GM12865 (cell line): ENCODE results near the gene KIF24.

Source experiments
- DNase-seq: peaks from one replicate; pipeline ENCODE4 v3.0.0; 2010; ENCODE audit warnings: low read depth
- H3K4me3 ChIP-seq: 2 replicates; pipeline ENCODE4 v1.5.1; 2011; ENCODE audit warnings: mild to moderate bottlenecking, low read depth, low read length, control low read depth
- TF ChIP-seq, protein P1 (sequence below): IDR thresholded peaks from 2 replicates; pipeline ENCODE4 v1.5.1; 2011; ENCODE audit warnings: low read length, control low read depth, low read depth, inconsistent platforms; ENCODE audit not compliant: insufficient read depth; ENCODE audit errors: missing control alignments

Gene KIF24, protein sequence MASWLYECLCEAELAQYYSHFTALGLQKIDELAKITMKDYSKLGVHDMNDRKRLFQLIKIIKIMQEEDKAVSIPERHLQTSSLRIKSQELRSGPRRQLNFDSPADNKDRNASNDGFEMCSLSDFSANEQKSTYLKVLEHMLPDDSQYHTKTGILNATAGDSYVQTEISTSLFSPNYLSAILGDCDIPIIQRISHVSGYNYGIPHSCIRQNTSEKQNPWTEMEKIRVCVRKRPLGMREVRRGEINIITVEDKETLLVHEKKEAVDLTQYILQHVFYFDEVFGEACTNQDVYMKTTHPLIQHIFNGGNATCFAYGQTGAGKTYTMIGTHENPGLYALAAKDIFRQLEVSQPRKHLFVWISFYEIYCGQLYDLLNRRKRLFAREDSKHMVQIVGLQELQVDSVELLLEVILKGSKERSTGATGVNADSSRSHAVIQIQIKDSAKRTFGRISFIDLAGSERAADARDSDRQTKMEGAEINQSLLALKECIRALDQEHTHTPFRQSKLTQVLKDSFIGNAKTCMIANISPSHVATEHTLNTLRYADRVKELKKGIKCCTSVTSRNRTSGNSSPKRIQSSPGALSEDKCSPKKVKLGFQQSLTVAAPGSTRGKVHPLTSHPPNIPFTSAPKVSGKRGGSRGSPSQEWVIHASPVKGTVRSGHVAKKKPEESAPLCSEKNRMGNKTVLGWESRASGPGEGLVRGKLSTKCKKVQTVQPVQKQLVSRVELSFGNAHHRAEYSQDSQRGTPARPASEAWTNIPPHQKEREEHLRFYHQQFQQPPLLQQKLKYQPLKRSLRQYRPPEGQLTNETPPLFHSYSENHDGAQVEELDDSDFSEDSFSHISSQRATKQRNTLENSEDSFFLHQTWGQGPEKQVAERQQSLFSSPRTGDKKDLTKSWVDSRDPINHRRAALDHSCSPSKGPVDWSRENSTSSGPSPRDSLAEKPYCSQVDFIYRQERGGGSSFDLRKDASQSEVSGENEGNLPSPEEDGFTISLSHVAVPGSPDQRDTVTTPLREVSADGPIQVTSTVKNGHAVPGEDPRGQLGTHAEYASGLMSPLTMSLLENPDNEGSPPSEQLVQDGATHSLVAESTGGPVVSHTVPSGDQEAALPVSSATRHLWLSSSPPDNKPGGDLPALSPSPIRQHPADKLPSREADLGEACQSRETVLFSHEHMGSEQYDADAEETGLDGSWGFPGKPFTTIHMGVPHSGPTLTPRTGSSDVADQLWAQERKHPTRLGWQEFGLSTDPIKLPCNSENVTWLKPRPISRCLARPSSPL (N-terminal part only)

DNA sequence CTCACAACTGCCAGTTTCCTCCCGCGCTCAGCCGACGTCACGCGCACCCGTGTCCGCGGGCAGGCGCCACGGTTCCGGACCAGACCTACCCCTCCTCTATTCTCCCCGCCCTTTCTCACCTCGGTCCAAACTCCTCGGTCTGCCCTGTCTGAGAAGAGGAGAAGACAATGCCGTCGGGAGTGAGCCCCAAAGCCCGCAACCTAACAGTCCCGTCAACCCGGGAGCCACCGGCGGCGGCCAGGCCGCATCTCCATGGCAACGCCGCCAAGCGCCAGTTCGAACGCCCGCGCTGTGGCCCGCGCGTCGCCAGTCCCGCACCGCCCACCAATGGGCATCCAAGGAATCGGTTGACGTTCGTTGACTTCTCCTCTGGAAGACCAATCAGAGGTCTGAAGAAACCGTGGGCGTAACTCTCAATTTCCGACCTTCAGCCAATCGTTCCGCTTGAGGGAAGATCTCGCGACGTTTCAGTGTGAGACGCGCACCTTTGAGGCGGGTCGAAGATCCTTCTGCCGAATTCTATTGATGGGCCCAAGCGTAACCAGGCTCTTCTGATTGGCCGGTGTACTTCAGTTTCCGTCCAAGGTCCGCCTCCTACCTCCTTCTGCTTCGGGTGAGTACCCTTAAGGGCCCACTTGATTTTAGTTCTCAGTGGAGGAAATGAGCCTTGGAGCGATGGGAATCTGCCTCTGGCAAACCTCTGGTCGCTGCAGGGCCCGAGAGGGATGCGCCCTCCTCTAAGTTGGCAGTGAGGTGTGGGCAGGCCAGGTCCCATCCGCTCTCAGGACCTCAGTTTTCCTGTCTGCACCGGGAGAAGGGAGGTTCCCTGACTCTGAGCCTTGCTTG, at the start of gene KIF24, which contains the start of gene NUDT2:
KIF24 (minus strand) TSS at position 282 of the 846 bp plus-strand sequence. CDS start 17,922 bp downstream, outside the sequence.
NUDT2 (plus strand) TSS at position 583 of the 846 bp plus-strand sequence. CDS start 9,471 bp downstream, outside the sequence.
- TF ChIP-seq, protein P1, sequence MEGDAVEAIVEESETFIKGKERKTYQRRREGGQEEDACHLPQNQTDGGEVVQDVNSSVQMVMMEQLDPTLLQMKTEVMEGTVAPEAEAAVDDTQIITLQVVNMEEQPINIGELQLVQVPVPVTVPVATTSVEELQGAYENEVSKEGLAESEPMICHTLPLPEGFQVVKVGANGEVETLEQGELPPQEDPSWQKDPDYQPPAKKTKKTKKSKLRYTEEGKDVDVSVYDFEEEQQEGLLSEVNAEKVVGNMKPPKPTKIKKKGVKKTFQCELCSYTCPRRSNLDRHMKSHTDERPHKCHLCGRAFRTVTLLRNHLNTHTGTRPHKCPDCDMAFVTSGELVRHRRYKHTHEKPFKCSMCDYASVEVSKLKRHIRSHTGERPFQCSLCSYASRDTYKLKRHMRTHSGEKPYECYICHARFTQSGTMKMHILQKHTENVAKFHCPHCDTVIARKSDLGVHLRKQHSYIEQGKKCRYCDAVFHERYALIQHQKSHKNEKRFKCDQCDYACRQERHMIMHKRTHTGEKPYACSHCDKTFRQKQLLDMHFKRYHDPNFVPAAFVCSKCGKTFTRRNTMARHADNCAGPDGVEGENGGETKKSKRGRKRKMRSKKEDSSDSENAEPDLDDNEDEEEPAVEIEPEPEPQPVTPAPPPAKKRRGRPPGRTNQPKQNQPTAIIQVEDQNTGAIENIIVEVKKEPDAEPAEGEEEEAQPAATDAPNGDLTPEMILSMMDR = no peak
- DNase-seq = peak; percentile 100
- peak within 1 kb of the TSS; percentile 94 for H3K4me3 ChIP-seq

DNA sequence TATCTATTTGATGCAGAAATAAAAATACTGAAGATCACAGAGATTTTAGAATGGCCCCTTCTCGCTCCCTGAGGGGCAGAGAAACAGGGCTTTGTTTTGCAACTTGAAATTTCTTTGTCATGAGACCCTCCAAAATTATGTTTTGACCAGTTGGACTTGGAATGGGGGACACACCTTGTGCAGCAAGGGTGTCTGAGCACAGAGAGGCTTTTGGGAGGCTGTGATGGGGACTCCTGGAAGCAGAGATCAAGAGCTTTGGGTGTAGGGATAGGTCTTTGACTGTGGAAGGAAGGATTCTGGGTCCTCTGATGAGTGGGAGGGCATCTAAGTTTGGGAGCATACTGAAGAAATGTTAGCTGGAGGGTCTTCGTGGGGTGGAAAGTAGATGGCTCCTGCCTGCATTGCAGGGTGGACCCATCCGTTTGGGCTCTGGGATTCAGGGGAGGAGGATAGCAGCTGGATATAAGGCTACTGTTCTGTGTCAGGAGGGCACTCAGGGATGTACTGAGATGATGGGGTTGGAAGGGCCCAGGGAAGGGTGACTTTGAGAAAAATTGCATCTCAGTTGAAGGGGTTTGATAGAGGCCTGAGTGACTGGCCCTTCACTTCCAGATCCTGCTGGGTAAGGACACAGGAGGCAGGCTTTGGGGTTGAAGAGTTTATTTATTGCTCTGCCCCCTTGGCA, 49.5 kb upstream of the KIF24 start:
- no peak overlapping the region for H3K4me3 ChIP-seq
- no peak for DNase-seq
- TF ChIP-seq, protein P1 = no peak

DNA sequence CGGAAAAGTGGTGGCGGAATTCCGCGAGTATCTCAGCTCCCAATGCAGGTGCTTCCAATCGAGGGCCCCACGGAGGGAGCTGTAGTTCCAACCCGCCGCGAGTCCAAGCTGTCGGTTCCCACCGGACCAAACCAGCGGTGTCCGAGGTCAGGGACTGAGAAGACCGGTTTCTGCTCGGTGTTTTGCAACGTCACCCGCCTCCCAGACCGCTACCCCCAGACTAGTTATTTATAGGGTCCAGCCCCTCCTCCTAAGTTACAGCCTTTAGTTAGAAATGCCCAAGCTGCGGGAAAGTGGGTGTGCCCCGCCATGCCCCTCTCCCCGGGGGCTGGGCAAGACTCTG, 48.3 kb upstream of the KIF24 start:
- no peak for DNase-seq
- H3K4me3 ChIP-seq = peak overlapping the region; percentile 72
- TF ChIP-seq, protein P1 = no peak

DNA sequence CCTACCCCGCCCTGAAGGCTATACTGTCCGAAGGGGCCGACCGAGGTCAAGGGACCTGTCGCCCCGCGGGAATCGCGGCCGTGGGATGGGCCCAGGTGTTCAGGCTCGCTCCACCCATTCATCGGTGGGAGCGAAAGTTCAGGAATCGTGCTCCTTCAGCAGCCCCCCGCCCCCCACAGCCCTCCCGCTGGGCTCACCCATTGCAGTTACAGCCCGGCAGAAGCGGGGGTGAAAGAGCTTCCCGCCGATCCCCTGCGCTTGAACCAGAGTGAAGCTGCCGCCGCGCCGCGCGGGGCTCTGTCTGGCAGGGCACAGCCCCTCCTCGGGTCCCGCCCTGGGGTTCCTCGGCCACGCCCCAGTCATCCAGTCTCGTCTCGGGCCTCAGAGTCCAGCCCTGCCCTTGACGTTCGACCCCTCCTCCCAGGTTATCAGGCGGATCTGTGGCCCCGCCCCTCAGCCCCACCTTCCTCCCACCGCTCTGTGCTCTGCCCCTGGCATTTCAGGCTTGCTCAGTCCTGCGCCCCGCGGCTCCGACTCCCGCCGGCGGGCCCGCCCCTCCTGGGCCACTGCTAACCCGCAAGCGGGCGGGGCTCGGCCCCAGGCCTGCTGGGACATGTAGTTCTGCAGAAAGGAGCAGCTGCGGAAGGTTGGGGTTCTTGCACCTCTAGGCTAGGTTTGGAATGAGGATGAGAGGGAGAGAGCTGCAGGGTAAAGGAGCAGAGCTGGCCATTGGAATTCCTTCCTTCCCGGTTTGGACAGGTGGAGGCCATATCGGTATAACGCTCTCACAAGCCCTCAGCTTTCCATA, 47.7 kb upstream of the KIF24 start, which contains the start of gene MYORG:
MYORG (minus strand) TSS at position 303 of the 808 bp plus-strand sequence. CDS start 3,955 bp downstream, outside the sequence.
- DNase-seq = peak; percentile 98
- TF ChIP-seq, protein P1 = no peak
- peak within 1 kb of the TSS; percentile 72 for H3K4me3 ChIP-seq

DNA sequence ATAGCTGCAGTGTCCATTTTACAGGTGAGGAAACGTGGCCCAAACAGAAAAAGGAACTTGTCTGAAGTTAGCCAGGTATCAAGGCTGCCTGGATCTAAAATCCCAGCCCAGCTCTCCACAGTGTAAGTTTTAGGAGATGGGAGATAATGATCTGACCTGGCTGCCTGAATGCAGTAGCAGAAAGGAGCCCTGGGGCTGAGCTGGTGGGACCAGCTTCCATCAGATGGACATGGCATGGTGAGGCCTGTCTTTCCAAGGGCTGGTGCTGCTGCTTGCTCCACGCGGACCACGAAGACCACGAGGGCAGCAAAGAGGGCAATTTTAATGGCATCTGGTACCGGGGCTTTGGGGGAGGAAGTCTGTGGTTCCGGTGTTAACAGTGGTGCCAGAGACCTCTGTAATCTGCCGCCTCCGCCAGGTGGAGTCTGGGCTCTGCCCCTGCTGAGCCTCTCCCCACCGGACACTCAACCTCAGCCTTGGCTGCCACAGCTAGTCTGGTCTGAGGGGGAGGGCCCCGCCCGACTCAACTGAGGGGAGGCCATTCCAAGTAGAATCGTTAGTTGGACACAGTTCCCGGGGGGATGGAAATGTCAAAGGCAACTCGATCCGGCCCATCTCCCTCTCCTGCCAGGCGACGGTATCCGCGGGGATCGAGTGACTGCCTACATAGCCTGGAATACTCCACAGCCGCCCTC, 47.0 kb upstream of the KIF24 start:
- H3K4me3 ChIP-seq = peak overlapping the region; percentile 72
- TF ChIP-seq, protein P1 = peak; percentile 30
- peak; percentile 70 for DNase-seq
